H9 (cell line): ENCODE results near the gene NF1. TPM values are rescaled to one million over a fixed set of nuclear protein-coding genes. Genes with fewer than 3 reads are reported as not detected.

Experiments used
- DNase-seq: peaks from one replicate; pipeline ENCODE4 v3.0.0-alpha.2; 2017
- H2AFZ ChIP-seq: one replicate; pipeline ENCODE4 v1.6.1; 2013; ENCODE audit warnings: mild to moderate bottlenecking, low read length, control low read depth, moderate library complexity
- H2AK5ac ChIP-seq: 2 replicates; pipeline ENCODE4 v1.6.1; 2013; ENCODE audit warnings: low read length, control low read depth, mixed read lengths; ENCODE audit not compliant: insufficient read length
- H2BK120ac ChIP-seq: one replicate; pipeline ENCODE4 v1.6.1; 2013; ENCODE audit warnings: low read depth, mild to moderate bottlenecking, low read length, control low read depth, inconsistent platforms; ENCODE audit not compliant: poor library complexity, severe bottlenecking
- H2BK12ac ChIP-seq: 2 replicates; pipeline ENCODE4 v1.6.1; 2013; ENCODE audit warnings: low read length, control low read depth, mixed read lengths, low read depth; ENCODE audit not compliant: insufficient read length
- H2BK15ac ChIP-seq: 2 replicates; pipeline ENCODE4 v1.6.1; 2013; ENCODE audit warnings: low read depth, low read length, control low read depth
- H2BK20ac ChIP-seq: one replicate; pipeline ENCODE4 v1.6.1; 2013; ENCODE audit warnings: low read depth, mild to moderate bottlenecking, low read length, control low read depth, inconsistent platforms; ENCODE audit not compliant: poor library complexity, severe bottlenecking
- H2BK5ac ChIP-seq: 2 replicates; pipeline ENCODE4 v1.6.1; 2013; ENCODE audit warnings: low read length, control low read depth, mixed read lengths; ENCODE audit not compliant: insufficient read length
- H3K14ac ChIP-seq: 2 replicates; pipeline ENCODE4 v1.6.1; 2013; ENCODE audit warnings: low read length, control low read depth; ENCODE audit not compliant: insufficient read depth
- H3K18ac ChIP-seq: 2 replicates; pipeline ENCODE4 v1.6.1; 2013; ENCODE audit warnings: low read depth, mild to moderate bottlenecking, mixed read lengths, low read length, control low read depth; ENCODE audit not compliant: insufficient read length
- H3K23ac ChIP-seq: 2 replicates; pipeline ENCODE4 v1.6.1; 2013; ENCODE audit warnings: low read length, control low read depth, mixed read lengths, low read depth; ENCODE audit not compliant: insufficient read length
- H3K23me2 ChIP-seq: 2 replicates; pipeline ENCODE4 v1.6.1; 2013; ENCODE audit warnings: low read depth, mild to moderate bottlenecking, mixed read lengths, low read length, control low read depth; ENCODE audit not compliant: insufficient read length, poor library complexity, severe bottlenecking
- H3K27ac ChIP-seq: 2 replicates; pipeline ENCODE4 v1.5.1; 2013; ENCODE audit warnings: low read length, control low read depth, mixed read lengths, low read depth; ENCODE audit not compliant: insufficient read length
- H3K27me3 ChIP-seq: 2 replicates; pipeline ENCODE4 v1.6.1; 2013; ENCODE audit warnings: low read length, control low read depth, inconsistent platforms; ENCODE audit not compliant: insufficient read depth
- H3K4ac ChIP-seq: 2 replicates; pipeline ENCODE4 v1.6.1; 2013; ENCODE audit warnings: low read depth, mild to moderate bottlenecking, control low read depth, inconsistent platforms, low read length, moderate library complexity
- H3K4me1 ChIP-seq: 2 replicates; pipeline ENCODE4 v1.6.1; 2013; ENCODE audit warnings: low read length, control low read depth, inconsistent platforms; ENCODE audit not compliant: insufficient read depth
- H3K4me2 ChIP-seq: 2 replicates; pipeline ENCODE4 v1.6.1; 2013; ENCODE audit warnings: low read length, control low read depth, mixed read lengths; ENCODE audit not compliant: insufficient read length, insufficient read depth
- H3K56ac ChIP-seq: 2 replicates; pipeline ENCODE4 v1.6.1; 2013; ENCODE audit warnings: low read depth, mild to moderate bottlenecking, mixed read lengths, low read length, control low read depth; ENCODE audit not compliant: insufficient read length
- H3K79me1 ChIP-seq: 2 replicates; pipeline ENCODE4 v1.6.1; 2013; ENCODE audit warnings: low read depth, mild to moderate bottlenecking, moderate library complexity, low read length, control low read depth, inconsistent platforms; ENCODE audit not compliant: insufficient read depth, poor library complexity, severe bottlenecking
- H3K79me2 ChIP-seq: 2 replicates; pipeline ENCODE4 v1.6.1; 2013; ENCODE audit warnings: low read length, control low read depth, inconsistent platforms; ENCODE audit not compliant: insufficient read depth
- H3K9ac ChIP-seq: 2 replicates; pipeline ENCODE4 v1.6.1; 2013; ENCODE audit warnings: low read length, control low read depth, mixed read lengths; ENCODE audit not compliant: insufficient read length; ENCODE audit errors: extremely low read depth
- H3K9me3 ChIP-seq: one replicate; pipeline ENCODE4 v1.6.1; 2013; ENCODE audit warnings: low read depth, low read length, inconsistent platforms; ENCODE audit not compliant: control insufficient read depth
- H3T11ph ChIP-seq: one replicate; pipeline ENCODE4 v1.6.1; 2013; ENCODE audit warnings: mild to moderate bottlenecking, low read length, control low read depth, inconsistent platforms
- H4K20me1 ChIP-seq: one replicate; pipeline ENCODE4 v1.6.1; 2013; ENCODE audit not compliant: control insufficient read depth, insufficient read length, insufficient read depth
- H4K5ac ChIP-seq: 2 replicates; pipeline ENCODE4 v1.6.1; 2013; ENCODE audit warnings: low read depth, mild to moderate bottlenecking, mixed read lengths, low read length, control low read depth; ENCODE audit not compliant: insufficient read length
- H4K8ac ChIP-seq: replicated peaks from 2 replicates; pipeline ENCODE4 v1.6.1; 2013; ENCODE audit warnings: low read length, control low read depth, mixed read lengths, low read depth; ENCODE audit not compliant: insufficient read length
- H4K91ac ChIP-seq: 2 replicates; pipeline ENCODE4 v1.6.1; 2013; ENCODE audit warnings: low read depth, mild to moderate bottlenecking, moderate library complexity, mixed read lengths, low read length, control low read depth; ENCODE audit not compliant: insufficient read length
- H3K27ac Mint-ChIP-seq, 3 experiments: 2 replicates in 2 of 3; 3 replicates in 1 of 3; pipeline ENCODE4 v1.8.0; 2020 to 2021; ENCODE audit warnings: mixed read lengths in 3 of 3, mild to moderate bottlenecking in 1 of 3, moderate library complexity in 1 of 3
- H3K27me3 Mint-ChIP-seq: 2 replicates; pipeline ENCODE4 v1.8.0; 2021; ENCODE audit warnings: low read depth, mild to moderate bottlenecking, moderate library complexity, mixed read lengths
- H3K36me3 Mint-ChIP-seq, 3 experiments: 2 replicates in 2 of 3; 3 replicates in 1 of 3; pipeline ENCODE4 v1.8.0; 2020 to 2021; ENCODE audit warnings: low read depth in 3 of 3, mixed read lengths in 3 of 3; ENCODE audit not compliant: insufficient read depth in 1 of 3
- H3K4me1 Mint-ChIP-seq, 2 experiments: 2 replicates each; pipeline ENCODE4 v1.8.0; 2020; ENCODE audit warnings: mixed read lengths in 2 of 2
- H3K4me3 Mint-ChIP-seq, 2 experiments: 2 replicates in 1 of 2; 3 replicates in 1 of 2; pipeline ENCODE4 v1.8.0; 2020 to 2021; ENCODE audit warnings: mild to moderate bottlenecking in 2 of 2, mixed read lengths in 2 of 2, moderate library complexity in 1 of 2
- H3K9me3 Mint-ChIP-seq, 2 experiments: 2 replicates in 1 of 2; 3 replicates in 1 of 2; pipeline ENCODE4 v1.8.0; 2020; ENCODE audit warnings: mild to moderate bottlenecking in 2 of 2, mixed read lengths in 2 of 2, moderate library complexity in 1 of 2
- WGBS: extraction: QIAGEN DNeasy Blood & Tissue Kit; methylation state at CpG from one replicate; pipeline ENCODE4 v1.1.7; 2013; ENCODE audit warnings: missing lambda C conversion rate, low lambda C conversion rate, mixed read lengths; ENCODE audit not compliant: insufficient read length; ENCODE audit errors: extremely low coverage; 5-methylcytosine and 5-hydroxymethylcytosine counted together
- total RNA-seq: library from RNA; stranded (reverse); gene quantifications from 2 replicates; pipeline ENCODE4 v1.2.1, GENCODE V29; 2021
- TF ChIP-seq, protein P1 (sequence below): fragments of 200-600 bp; sonication (generic); conservative IDR thresholded peaks from 3 replicates; pipeline ENCODE4 v1.8.0; 2021; ENCODE audit warnings: antibody characterized with exemption, mild to moderate bottlenecking

Gene NF1
- total RNA-seq, 1 experiment from 2014 or later: 38.1 TPM

DNA sequence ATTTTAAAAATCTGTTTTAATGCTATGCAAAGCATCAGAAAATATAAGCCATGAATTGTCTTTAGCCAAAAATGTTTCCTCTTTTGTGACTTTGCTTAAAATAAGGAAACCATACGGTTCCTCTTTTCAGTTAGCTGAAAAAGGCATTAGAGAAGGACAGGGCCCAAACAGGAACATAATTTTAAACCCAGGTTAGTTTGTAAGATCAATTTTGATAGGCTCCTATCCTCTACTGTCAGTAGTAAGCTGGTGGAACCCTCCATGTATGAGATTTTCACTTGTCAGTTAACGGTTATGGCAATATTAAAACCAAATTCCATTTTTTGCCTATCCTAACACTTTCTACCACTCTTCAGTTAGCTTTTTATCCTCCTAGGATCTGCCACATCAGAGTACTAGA lies 214.8 kb downstream of the NF1 start:
- Histone ChIP-seq H2BK20ac (no peak overlapping the region), H3K23ac (no peak overlapping the region), H3K9me3 (no peaks in the 10 kb centered on the region), H2BK15ac (no peak overlapping the region), H2BK5ac (no peak overlapping the region), H4K91ac (no peak overlapping the region), H3K4me1 (no peaks in the 10 kb centered on the region), H3K23me2 (no peaks in the 10 kb centered on the region), H3K9ac (no peak overlapping the region), H3K4ac (no peak overlapping the region), H4K8ac (no peak overlapping the region), H2AK5ac (no peak overlapping the region), H3T11ph (no peak overlapping the region), H2BK12ac (no peak overlapping the region), H3K4me2 (no peak overlapping the region), H3K18ac (no peak overlapping the region), H3K56ac (no peak overlapping the region), H3K79me2 (no peaks in the 10 kb centered on the region), H2BK120ac (no peak overlapping the region), H3K27me3 (no peaks in the 10 kb centered on the region), H3K27ac (no peak overlapping the region), H3K79me1 (no peaks in the 10 kb centered on the region), H4K5ac (no peak overlapping the region), H3K14ac (no peak overlapping the region), H4K20me1 (no peaks in the 10 kb centered on the region), H2AFZ (no peak overlapping the region)
- Mint-ChIP-seq H3K9me3 (no peaks in the 10 kb centered on the region), H3K4me3 (no peak overlapping the region), H3K4me1 (peaks cover 3 to 9% of the 10 kb centered on the region in 2 experiments), H3K27ac (no peak overlapping the region), H3K36me3 (no peaks in the 10 kb centered on the region), H3K27me3 (no peaks in the 10 kb centered on the region)
- TF ChIP-seq, protein P1, sequence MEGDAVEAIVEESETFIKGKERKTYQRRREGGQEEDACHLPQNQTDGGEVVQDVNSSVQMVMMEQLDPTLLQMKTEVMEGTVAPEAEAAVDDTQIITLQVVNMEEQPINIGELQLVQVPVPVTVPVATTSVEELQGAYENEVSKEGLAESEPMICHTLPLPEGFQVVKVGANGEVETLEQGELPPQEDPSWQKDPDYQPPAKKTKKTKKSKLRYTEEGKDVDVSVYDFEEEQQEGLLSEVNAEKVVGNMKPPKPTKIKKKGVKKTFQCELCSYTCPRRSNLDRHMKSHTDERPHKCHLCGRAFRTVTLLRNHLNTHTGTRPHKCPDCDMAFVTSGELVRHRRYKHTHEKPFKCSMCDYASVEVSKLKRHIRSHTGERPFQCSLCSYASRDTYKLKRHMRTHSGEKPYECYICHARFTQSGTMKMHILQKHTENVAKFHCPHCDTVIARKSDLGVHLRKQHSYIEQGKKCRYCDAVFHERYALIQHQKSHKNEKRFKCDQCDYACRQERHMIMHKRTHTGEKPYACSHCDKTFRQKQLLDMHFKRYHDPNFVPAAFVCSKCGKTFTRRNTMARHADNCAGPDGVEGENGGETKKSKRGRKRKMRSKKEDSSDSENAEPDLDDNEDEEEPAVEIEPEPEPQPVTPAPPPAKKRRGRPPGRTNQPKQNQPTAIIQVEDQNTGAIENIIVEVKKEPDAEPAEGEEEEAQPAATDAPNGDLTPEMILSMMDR: no peak
- WGBS: no CpG with 5 or more reads among the region's 2 CpGs
- DNase-seq: no peak
